Measurements from ENCODE around the gene PMPCA. TPM values are rescaled to one million over a fixed set of nuclear protein-coding genes. Genes with fewer than 3 reads are reported as not detected.

PMPCA gene
- total RNA-seq, 3 donors from 2014 or later (not counting 1 experiment from before 2014, with no cell fraction given), result 78.3 to 84.8 (median 79.3) TPM

DNA sequence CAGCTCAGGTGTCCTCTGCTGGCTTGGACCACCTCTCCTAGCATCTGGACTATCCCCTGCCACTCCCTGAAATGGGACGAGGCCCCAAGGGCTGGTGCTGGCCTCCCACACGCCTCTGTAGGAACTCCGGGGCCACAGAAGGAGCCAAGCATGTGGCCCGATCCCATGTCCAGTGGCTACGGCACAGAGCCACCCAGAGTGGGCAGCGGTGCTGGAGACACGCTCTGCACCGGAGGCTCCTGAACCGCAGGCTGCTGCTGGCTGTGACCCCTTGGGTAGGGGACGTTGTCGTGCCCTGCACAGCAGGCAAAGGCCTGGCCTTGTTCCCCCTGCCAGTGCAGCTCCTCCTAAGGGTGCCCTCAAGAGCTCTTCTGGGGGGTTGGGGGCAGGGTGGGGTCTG, 30.6 kb upstream of the PMPCA start:
- Histone ChIP-seq H3K36me3 (ENCODE audit: control insufficient read depth, insufficient read depth, low read length) (peaks cover 27% of the 10 kb centered on the region), H3K4me1 (ENCODE audit: control insufficient read depth, insufficient read depth, low read length) (peaks cover 6% of the 10 kb centered on the region), H3K9me3 (ENCODE audit: control insufficient read depth, insufficient read depth, low read length) (no peaks in the 10 kb centered on the region), H3K4me3 (ENCODE audit: low read length) (no peak overlapping the region), H3K27me3 (ENCODE audit: control insufficient read depth, insufficient read depth, low read length) (no peaks in the 10 kb centered on the region), H3K27ac (ENCODE audit: low read length) (no peak overlapping the region)
- H3K27me3 Mint-ChIP-seq (ENCODE audit: low read depth in 2 of 2), result no peaks in the 10 kb centered on the region
- H3K9me3 Mint-ChIP-seq, result no peaks in the 10 kb centered on the region
- no peak for DNase-seq
- no peak for ATAC-seq
- peaks cover 4 to 8% of the 10 kb centered on the region in 2 donors for H3K4me1 Mint-ChIP-seq
- TF ChIP-seq, protein P1, sequence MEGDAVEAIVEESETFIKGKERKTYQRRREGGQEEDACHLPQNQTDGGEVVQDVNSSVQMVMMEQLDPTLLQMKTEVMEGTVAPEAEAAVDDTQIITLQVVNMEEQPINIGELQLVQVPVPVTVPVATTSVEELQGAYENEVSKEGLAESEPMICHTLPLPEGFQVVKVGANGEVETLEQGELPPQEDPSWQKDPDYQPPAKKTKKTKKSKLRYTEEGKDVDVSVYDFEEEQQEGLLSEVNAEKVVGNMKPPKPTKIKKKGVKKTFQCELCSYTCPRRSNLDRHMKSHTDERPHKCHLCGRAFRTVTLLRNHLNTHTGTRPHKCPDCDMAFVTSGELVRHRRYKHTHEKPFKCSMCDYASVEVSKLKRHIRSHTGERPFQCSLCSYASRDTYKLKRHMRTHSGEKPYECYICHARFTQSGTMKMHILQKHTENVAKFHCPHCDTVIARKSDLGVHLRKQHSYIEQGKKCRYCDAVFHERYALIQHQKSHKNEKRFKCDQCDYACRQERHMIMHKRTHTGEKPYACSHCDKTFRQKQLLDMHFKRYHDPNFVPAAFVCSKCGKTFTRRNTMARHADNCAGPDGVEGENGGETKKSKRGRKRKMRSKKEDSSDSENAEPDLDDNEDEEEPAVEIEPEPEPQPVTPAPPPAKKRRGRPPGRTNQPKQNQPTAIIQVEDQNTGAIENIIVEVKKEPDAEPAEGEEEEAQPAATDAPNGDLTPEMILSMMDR (IDR thresholded peaks at IDR 0.05), result no peak
- intact Hi-C loops (cut with micrococcal nuclease), result no loop called here
- no peak overlapping the region for H3K27ac Mint-ChIP-seq
- H3K4me3 Mint-ChIP-seq, result no peak overlapping the region
- 93% methylated on average over 11 of the region's 11 CpGs for WGBS (ENCODE audit: insufficient coverage)
- H3K36me3 Mint-ChIP-seq, result peaks cover 11% of the 10 kb centered on the region

DNA sequence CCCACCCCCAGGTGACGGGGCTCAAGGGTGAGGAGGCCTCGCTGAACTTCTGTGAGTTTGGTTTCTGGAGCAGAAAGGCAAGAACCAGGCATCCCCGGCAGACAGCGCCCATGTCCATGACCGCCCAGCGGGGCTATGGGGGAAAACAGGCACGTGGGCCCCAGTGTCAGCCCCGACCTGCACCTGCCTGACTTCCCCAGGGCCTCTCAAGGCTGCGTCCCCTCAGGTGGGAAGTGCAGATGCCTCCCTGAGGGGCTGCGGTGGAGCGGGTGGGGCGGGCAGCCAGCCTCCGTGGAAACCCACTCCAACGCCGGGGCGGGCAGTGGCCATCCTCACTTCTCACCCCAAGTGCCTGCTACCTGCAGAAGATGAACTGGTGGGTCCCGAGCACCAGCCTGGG, 30.1 kb upstream of the PMPCA start:
- peaks cover 27% of the 10 kb centered on the region for H3K36me3 ChIP-seq (ENCODE audit: control insufficient read depth, insufficient read depth, low read length)
- WGBS (ENCODE audit: insufficient coverage), result 96% methylated on average over 17 of the region's 17 CpGs
- H3K4me3 ChIP-seq (ENCODE audit: low read length), result no peak overlapping the region
- peaks cover 6% of the 10 kb centered on the region for H3K4me1 ChIP-seq (ENCODE audit: control insufficient read depth, insufficient read depth, low read length)
- no peaks in the 10 kb centered on the region for H3K9me3 ChIP-seq (ENCODE audit: control insufficient read depth, insufficient read depth, low read length)
- Mint-ChIP-seq H3K27me3 (ENCODE audit: low read depth in 2 of 2) (no peaks in the 10 kb centered on the region), H3K4me3 (no peak overlapping the region), H3K4me1 (peaks cover 9 to 13% of the 10 kb centered on the region in 2 donors), H3K36me3 (peaks cover 13% of the 10 kb centered on the region), H3K9me3 (no peaks in the 10 kb centered on the region), H3K27ac (no peak overlapping the region)
- H3K27me3 ChIP-seq (ENCODE audit: control insufficient read depth, insufficient read depth, low read length), result no peaks in the 10 kb centered on the region
- no peak overlapping the region for H3K27ac ChIP-seq (ENCODE audit: low read length)
- DNase-seq, result no peak
- intact Hi-C loops (cut with micrococcal nuclease), result no loop called here
- ATAC-seq, result no peak
- TF ChIP-seq, protein P1 (IDR thresholded peaks at IDR 0.05), result no peak

DNA sequence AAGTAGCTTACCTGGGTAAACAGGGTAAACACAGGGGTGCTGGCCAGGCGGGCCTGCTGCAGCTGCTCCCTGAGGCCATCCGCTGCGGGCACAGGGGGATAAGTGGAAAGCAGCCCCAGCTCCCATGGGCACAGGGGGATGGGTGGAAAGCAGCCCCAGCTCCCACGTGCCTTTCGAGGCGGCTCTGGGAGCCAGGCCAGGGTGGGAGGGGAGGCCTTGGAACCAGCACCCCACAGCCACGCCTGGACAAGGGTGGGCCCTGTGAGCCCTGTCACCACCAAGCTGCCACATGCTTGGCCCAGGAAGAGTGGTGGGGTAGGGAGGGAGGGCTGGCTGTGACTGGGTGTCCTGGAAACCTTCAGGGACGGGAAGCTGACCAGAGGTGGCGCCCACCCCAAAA, 29.1 kb upstream of the PMPCA start:
- no peaks in the 10 kb centered on the region for H3K9me3 ChIP-seq (ENCODE audit: control insufficient read depth, insufficient read depth, low read length)
- Mint-ChIP-seq H3K27me3 (ENCODE audit: low read depth in 2 of 2) (no peaks in the 10 kb centered on the region), H3K27ac (no peak overlapping the region), H3K36me3 (peaks cover 13% of the 10 kb centered on the region), H3K4me3 (no peak overlapping the region), H3K9me3 (no peaks in the 10 kb centered on the region), H3K4me1 (peaks cover 13 to 16% of the 10 kb centered on the region in 2 donors)
- H3K27me3 ChIP-seq (ENCODE audit: control insufficient read depth, insufficient read depth, low read length), result no peaks in the 10 kb centered on the region
- H3K36me3 ChIP-seq (ENCODE audit: control insufficient read depth, insufficient read depth, low read length), result peaks cover 29% of the 10 kb centered on the region
- WGBS (ENCODE audit: insufficient coverage), result 96% methylated on average over 8 of the region's 9 CpGs
- DNase-seq (no peak), ATAC-seq (no peak)
- H3K4me1 ChIP-seq (ENCODE audit: control insufficient read depth, insufficient read depth, low read length), result peaks cover 5% of the 10 kb centered on the region
- intact Hi-C loops (cut with micrococcal nuclease), result no loop called here
- TF ChIP-seq, protein P1 (IDR thresholded peaks at IDR 0.05), result no peak
- no peak overlapping the region for H3K4me3 ChIP-seq (ENCODE audit: low read length)
- H3K27ac ChIP-seq (ENCODE audit: low read length), result no peak overlapping the region

DNA sequence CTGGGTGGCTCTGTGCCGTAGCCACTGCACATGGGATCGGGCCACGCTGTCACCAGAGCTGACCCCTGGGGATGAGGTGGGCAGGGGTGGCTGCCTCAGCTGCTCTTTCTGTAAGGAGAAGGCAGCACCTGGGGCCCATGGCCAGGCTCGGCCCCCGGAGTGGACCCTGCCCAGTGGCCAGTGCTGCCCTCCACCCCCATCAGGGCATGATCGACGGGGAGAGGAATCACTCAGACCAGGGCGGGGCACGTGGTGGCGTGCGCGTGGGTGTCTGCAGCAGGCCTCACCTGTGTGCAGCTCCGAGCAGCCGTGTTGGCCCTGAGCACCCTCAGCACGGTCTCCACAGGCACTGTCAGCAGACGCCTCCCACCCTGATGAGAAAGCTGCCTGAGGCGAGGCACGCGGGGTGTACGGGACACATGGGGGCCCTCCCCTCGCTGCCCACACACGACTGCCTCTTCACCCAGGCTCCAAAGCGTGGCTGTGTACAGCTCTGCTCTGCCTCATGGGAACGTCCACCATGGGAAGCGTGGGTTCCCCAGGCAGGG, 28.4 kb upstream of the PMPCA start:
- DNase-seq (no peak), ATAC-seq (no peak)
- WGBS (ENCODE audit: insufficient coverage), result 94% methylated on average over 25 of the region's 25 CpGs
- no peak overlapping the region for H3K27ac Mint-ChIP-seq
- intact Hi-C loops (cut with micrococcal nuclease), result no loop called here
- TF ChIP-seq, protein P1 (IDR thresholded peaks at IDR 0.05), result no peak
- peaks cover 13 to 16% of the 10 kb centered on the region in 2 donors for H3K4me1 Mint-ChIP-seq
- no peaks in the 10 kb centered on the region for H3K27me3 Mint-ChIP-seq (ENCODE audit: low read depth in 2 of 2)
- no peak overlapping the region for H3K4me3 Mint-ChIP-seq
- Histone ChIP-seq H3K36me3 (ENCODE audit: control insufficient read depth, insufficient read depth, low read length) (peaks cover 32% of the 10 kb centered on the region), H3K4me1 (ENCODE audit: control insufficient read depth, insufficient read depth, low read length) (no peaks in the 10 kb centered on the region), H3K4me3 (ENCODE audit: low read length) (no peak overlapping the region), H3K27me3 (ENCODE audit: control insufficient read depth, insufficient read depth, low read length) (no peaks in the 10 kb centered on the region), H3K9me3 (ENCODE audit: control insufficient read depth, insufficient read depth, low read length) (no peaks in the 10 kb centered on the region), H3K27ac (ENCODE audit: low read length) (no peak overlapping the region)
- H3K9me3 Mint-ChIP-seq, result no peaks in the 10 kb centered on the region
- peaks cover 13% of the 10 kb centered on the region for H3K36me3 Mint-ChIP-seq

All from natural killer cell (primary cell).